Lung (tissue), 12 donors: ENCODE results near the gene PPP1R3E. TPM values are rescaled to one million over a fixed set of nuclear protein-coding genes. Genes with fewer than 3 reads are reported as not detected.

Source experiments
- ATAC-seq: fragments of 200-7000 bp; cut with Tn5 transposase; one replicate; pipeline ENCODE4 v1.9.1; 2020; ENCODE audit warnings: moderate number of reproducible peaks; ENCODE audit not compliant: insufficient read depth, low FRiP score
- DNase-seq, 3 donors: peaks; one replicate each; pipeline ENCODE4 v3.0.0-alpha.2; 2013 to 2017
- H3K27ac ChIP-seq, 2 donors: one replicate each; pipeline ENCODE4 v1.5.1; 2013; ENCODE audit warnings: mild to moderate bottlenecking in 2 of 2, moderate library complexity in 2 of 2, control low read depth in 1 of 2, inconsistent platforms in 1 of 2, low read depth in 1 of 2, low read length in 1 of 2
- H3K27me3 ChIP-seq, 3 donors: one replicate each; pipeline ENCODE4 v1.5.1; 2013; ENCODE audit warnings: low read length in 2 of 3; ENCODE audit not compliant: control insufficient read depth in 3 of 3, insufficient read depth in 3 of 3
- H3K36me3 ChIP-seq, 4 donors: one replicate each; pipeline ENCODE4 v1.5.1; 2013; ENCODE audit warnings: low read length in 4 of 4, mild to moderate bottlenecking in 1 of 4, moderate library complexity in 1 of 4; ENCODE audit not compliant: control insufficient read depth in 4 of 4, insufficient read depth in 4 of 4
- H3K4me1 ChIP-seq, 5 donors: one replicate each; pipeline ENCODE4 v1.5.1; 2013; ENCODE audit warnings: low read length in 5 of 5, mild to moderate bottlenecking in 2 of 5, moderate library complexity in 1 of 5; ENCODE audit not compliant: control insufficient read depth in 5 of 5, insufficient read depth in 5 of 5
- H3K4me3 ChIP-seq: one replicate; pipeline ENCODE4 v1.5.1; 2013; ENCODE audit warnings: mild to moderate bottlenecking, control low read depth, moderate library complexity
- H3K9ac ChIP-seq, 2 donors: one replicate each; pipeline ENCODE4 v1.5.1; 2013; ENCODE audit warnings: low read length in 2 of 2, control low read depth in 1 of 2; ENCODE audit not compliant: insufficient read depth in 1 of 2
- H3K9me3 ChIP-seq, 4 donors: one replicate each; pipeline ENCODE4 v1.5.1; 2013; ENCODE audit warnings: low read length in 3 of 4, mild to moderate bottlenecking in 1 of 4, moderate library complexity in 1 of 4; ENCODE audit not compliant: control insufficient read depth in 4 of 4, insufficient read depth in 3 of 4
- CTCF ChIP-seq: IDR thresholded peaks from 2 replicates; pipeline ENCODE4 v1.5.1; 2012; ENCODE audit warnings: mild to moderate bottlenecking; ENCODE audit errors: control extremely low read depth, extremely low read depth
- WGBS, 2 donors: extraction: QIAGEN DNeasy Blood & Tissue Kit; methylation state at CpG; one replicate each; pipeline ENCODE4 v1.1.7; 2013; 5-methylcytosine and 5-hydroxymethylcytosine counted together
- polyA plus RNA-seq, 2 donors: library from polyadenylated mRNA; stranded (reverse); fragments of 200-250 nt; gene quantifications; one replicate each; pipeline ENCODE4 v1.2.1, GENCODE V29; 2013
- total RNA-seq, 2 donors: library from RNA; depleted of rRNA in 1 of 2; stranded (reverse); fragments of >200 nt in 1 of 2; gene quantifications; one replicate each; pipeline ENCODE4 v1.2.1, GENCODE V29; 2014 to 2021
- donor health status: control.
- donor health status: control.
- donor health status: Bipolar disorder and iron deficiency.
- donor health status: healthy.
- donor health status: DM: yes; HTN: yes; CAD: no.

Gene PPP1R3E
- total and polyA plus RNA-seq, 4 donors, result 7.1 to 16.4 (median 11.0) TPM

- DNase-seq (no peak), ATAC-seq (no peak)
- Histone ChIP-seq H3K36me3 (peaks cover 0 to 7% (median 4%) of the 10 kb centered on the region in 4 donors), H3K27ac (peak overlapping the region in 1 of 2 donors; percentile 3), H3K27me3 (peaks cover 0 to 6% (median 0%) of the 10 kb centered on the region in 3 donors), H3K4me1 (peaks cover 5 to 16% (median 9%) of the 10 kb centered on the region in 5 donors), H3K9me3 (no peaks in the 10 kb centered on the region), H3K9ac (no peak overlapping the region), H3K4me3 (no peak overlapping the region)
- 94 to 95% methylated on average over 7 of the region's 7 CpGs for WGBS, 2 donors
- TF ChIP-seq CTCF, result no peak
Measured at GRCh38 chr14:23297611-23298277, 4.9 kb downstream of the PPP1R3E start.

DNA sequence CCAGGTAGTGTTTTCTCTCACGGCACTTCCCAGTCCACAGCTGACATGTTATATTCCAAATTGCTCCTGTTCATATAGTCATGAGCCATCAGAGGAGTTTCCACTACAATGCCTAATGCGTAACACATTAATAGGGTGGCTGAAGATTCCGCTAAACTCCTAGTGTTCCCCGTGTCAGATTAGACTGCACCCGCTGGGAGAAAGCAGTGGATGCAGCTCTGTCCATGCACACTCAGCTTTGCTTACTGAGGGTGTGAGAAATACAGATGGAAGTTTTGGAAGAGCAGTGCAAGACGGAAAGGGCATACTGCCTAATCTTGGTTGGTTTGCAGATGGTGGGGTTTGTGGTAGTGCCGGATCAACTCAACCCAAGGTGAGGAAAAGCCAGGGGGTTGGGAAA is 5.6 kb downstream of the PPP1R3E start:
- ATAC-seq (no peak), DNase-seq (no peak)
- H3K4me3 ChIP-seq, result no peak overlapping the region
- 91 to 93% methylated on average over 7 of the region's 7 CpGs for WGBS, 2 donors
- TF ChIP-seq CTCF, result no peak
- H3K9ac ChIP-seq, result no peak overlapping the region
- peaks cover 0 to 7% (median 4%) of the 10 kb centered on the region in 4 donors for H3K36me3 ChIP-seq
- no peak overlapping the region for H3K27ac ChIP-seq
- no peaks in the 10 kb centered on the region for H3K9me3 ChIP-seq
- H3K27me3 ChIP-seq, result peaks cover 0 to 6% (median 0%) of the 10 kb centered on the region in 3 donors
- H3K4me1 ChIP-seq, result peaks cover 5 to 16% (median 9%) of the 10 kb centered on the region in 5 donors

DNA sequence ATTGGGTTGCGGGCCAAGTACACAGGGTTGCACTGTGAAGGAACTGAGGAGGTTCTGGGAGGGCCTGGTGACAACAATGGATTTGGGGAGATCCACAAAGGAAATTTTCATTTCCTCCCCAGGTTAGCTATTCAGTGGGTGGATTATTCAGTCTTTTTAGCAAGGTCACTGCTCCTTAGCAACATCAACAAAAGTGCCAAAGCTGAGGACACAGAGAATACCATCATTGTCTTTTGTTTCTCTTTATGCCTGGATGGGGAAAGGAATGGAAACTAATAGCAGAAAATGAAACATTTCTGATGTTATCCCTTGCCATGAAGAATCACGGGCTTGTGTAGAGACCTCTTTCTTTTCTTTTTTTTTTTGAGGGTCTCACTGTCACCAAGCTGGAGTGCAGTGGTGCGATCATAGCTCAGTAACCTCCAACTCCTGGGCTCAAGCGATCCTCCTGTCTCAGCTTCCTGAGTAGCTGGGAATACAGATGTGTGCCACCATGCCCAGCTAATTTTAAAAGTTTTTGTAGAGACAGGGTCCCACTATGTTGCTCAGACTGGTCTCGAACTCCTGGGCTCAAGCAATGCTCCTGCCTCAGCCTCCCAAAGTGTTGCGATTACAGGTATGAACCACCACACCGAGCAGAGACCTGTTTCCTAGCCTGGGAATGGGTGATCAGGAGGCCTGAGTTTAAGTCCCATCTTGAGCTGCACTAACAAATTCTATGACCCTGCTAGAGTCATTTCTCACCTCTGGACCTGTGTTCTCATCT is 6.5 kb downstream of the PPP1R3E start:
- WGBS, 2 donors, result 93 to 94% methylated on average over 7 of the region's 7 CpGs
- Histone ChIP-seq H3K36me3 (peaks cover 0 to 7% (median 4%) of the 10 kb centered on the region in 4 donors), H3K4me3 (no peak overlapping the region), H3K27me3 (peaks cover 0 to 10% (median 0%) of the 10 kb centered on the region in 3 donors), H3K9me3 (no peaks in the 10 kb centered on the region), H3K9ac (no peak overlapping the region), H3K27ac (no peak overlapping the region), H3K4me1 (peaks cover 5 to 16% (median 9%) of the 10 kb centered on the region in 5 donors)
- ATAC-seq (no peak), DNase-seq (no peak)
- no peak for TF ChIP-seq CTCF
